Cardiac fibroblast (primary cell): Measurements from ENCODE around the gene ARHGAP26.

Experiments
- DNase-seq, 2 donors: peaks; one replicate each; pipeline versions ENCODE4 v3.0.0 to v3.0.0-alpha.2; 2010; ENCODE audit warnings: low read depth in 2 of 2
- H3K4me3 ChIP-seq, 2 donors: replicated peaks in 1 of 2; 1 replicate in 1 of 2; 2 replicates in 1 of 2; pipeline ENCODE4 v1.5.1; 2011; ENCODE audit warnings: low read depth in 2 of 2, low read length in 2 of 2, mild to moderate bottlenecking in 2 of 2, moderate library complexity in 1 of 2
- TF ChIP-seq, protein P1 (sequence below): IDR thresholded peaks from one replicate; pipeline ENCODE4 v1.5.1; 2011; ENCODE audit warnings: low read depth, mild to moderate bottlenecking, low read length, inconsistent platforms

The ARHGAP26 gene

DNA sequence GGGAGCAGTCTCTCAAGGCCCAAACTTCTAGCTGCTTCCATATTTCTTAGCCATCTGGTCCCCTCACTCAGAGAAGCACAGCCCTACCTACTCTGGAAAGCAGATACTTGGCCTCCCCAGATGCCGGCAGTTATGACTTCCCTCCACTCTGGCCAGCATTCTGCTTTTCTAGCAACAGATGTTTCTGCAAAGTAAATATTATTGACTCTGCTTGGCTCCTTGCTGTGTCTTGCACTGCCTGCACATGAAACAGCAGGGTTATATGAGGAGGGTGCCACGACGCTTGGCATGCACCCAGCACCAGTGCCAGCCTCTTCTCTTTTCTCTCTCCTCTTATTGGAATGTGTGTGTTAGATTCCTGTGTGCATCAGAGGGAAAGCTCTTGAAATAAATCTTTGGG, 99.7 kb downstream of the ARHGAP26 start:
- H3K4me3 ChIP-seq = no peak overlapping the region
- no peak for DNase-seq
- TF ChIP-seq, protein P1, sequence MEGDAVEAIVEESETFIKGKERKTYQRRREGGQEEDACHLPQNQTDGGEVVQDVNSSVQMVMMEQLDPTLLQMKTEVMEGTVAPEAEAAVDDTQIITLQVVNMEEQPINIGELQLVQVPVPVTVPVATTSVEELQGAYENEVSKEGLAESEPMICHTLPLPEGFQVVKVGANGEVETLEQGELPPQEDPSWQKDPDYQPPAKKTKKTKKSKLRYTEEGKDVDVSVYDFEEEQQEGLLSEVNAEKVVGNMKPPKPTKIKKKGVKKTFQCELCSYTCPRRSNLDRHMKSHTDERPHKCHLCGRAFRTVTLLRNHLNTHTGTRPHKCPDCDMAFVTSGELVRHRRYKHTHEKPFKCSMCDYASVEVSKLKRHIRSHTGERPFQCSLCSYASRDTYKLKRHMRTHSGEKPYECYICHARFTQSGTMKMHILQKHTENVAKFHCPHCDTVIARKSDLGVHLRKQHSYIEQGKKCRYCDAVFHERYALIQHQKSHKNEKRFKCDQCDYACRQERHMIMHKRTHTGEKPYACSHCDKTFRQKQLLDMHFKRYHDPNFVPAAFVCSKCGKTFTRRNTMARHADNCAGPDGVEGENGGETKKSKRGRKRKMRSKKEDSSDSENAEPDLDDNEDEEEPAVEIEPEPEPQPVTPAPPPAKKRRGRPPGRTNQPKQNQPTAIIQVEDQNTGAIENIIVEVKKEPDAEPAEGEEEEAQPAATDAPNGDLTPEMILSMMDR = no peak

DNA sequence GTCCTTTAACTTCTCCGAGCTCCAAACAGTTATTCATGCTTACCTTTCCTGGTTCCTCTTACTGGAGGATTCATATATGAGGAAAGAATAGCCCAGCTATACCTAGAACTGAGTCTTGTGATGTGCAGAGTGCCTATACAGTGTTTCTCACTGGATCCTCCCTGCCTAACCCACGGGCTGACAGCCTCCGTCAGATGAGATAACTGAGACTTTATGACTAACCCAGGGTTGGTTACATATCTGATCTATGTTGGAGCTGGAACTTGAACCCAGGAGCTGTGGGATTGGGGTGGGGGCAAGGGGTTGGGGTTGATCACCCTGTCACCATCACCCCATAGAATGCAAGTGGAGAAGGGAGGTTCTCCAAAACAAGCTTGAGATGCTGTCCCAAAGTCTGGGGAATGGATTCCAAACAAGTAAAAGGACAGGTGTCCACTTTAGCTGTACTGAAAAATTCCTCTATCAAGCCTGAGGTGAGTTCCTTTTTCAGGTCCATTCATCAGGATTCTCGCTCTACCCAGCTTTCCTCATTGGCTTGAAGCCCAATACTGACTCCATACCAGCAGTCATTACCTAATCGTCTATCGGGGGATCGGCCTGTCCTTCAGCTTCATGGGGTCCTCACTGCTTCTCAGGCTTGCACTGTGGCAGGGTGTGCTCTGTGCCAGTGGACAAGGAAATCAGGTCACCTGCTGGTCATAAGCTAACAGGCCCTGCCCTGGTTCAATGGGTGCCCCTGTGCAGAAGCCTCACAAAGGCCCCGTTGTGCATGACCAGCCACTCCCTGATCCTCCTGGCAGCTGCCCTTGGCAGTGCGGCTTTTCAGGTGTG, 100.6 kb downstream of the ARHGAP26 start:
- no peak for DNase-seq
- TF ChIP-seq, protein P1 = no peak
- H3K4me3 ChIP-seq = no peak overlapping the region

DNA sequence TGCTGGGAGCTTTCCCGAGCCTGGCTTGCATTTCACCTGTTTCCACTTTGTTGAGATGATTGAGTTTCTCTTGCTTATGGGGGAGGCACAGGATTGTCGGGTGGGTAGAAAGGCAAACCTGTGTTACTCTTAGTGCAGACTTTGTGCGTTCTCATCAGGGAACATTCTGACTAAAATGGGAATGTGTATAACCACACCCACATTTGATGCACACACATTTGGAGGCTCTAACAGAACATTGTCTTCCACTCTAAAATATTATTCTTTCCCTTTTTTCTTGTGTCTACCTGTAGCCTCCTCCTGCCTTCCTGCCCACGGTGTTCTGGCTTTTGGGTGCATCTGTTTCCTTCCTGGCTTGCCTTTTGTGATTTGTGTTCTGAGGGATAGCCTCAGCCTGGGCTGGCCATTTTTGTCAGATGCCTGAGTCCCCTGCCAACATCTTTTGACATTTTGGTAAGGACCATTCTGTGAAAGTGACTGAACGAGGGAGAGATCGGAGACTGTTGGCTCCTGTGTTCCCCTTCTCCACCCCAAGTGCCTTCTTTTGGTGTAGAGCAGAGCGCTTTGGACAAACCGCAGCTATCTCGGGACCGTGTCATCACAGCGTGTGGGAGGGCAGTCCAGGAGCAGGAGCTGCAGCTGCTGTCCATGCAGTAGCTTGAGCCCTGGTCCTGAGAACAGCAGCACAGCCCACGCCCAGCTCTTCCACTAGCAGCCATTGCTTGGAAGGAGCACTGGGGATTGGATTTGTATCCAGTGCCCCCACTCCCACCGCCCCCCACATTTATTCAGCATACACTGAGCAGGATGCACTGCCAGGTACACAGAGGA, 101.4 kb downstream of the ARHGAP26 start:
- TF ChIP-seq, protein P1 = no peak

DNA sequence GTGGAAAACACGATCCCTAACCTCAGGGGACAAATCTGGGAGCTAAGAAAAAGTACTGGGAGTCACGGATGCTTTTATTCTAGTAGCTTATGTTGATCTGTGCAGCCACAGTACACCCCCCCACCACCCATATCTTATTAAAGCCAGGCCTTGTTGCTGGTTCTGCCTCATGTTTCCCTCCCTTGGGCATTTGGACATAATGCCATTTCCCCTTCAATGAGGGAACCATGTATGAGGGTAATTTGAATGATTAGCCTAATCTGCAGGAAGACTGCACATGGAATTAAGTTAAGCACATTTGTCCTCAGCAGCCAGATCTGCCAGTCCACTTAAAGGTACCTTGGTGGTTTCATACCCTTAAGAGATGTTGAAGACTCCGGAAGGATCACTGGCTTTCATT, 102.0 kb downstream of the ARHGAP26 start:
- no peak overlapping the region for H3K4me3 ChIP-seq
- TF ChIP-seq, protein P1 = no peak
- DNase-seq = no peak

More for the DNA sequence above, 101.4 kb downstream of the ARHGAP26 start:
- no peak overlapping the region for H3K4me3 ChIP-seq
- peak; percentile 60 to 61 for DNase-seq

DNA sequence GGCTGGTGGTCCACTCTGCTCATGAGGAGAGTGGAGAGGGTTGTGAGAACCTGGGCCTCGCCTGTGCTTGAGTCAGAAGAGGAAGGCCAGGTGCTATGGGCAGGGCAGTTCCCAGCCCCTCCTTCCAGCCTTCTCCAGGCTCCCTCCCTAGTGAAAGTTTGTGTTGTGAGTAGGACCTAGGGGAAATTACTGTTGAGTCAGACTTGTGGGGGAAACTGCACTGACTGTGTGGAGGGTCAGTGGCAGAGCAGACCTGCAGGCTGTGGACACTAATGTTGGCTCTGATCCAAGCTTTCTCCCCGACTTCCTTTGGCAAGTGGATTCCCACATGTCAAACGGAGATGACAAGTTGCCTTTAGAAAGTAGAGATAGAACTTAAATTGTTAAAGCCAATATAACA, 102.6 kb downstream of the ARHGAP26 start:
- no peak overlapping the region for H3K4me3 ChIP-seq
- peak; percentile 61 to 80 for DNase-seq
- TF ChIP-seq, protein P1 = no peak

DNA sequence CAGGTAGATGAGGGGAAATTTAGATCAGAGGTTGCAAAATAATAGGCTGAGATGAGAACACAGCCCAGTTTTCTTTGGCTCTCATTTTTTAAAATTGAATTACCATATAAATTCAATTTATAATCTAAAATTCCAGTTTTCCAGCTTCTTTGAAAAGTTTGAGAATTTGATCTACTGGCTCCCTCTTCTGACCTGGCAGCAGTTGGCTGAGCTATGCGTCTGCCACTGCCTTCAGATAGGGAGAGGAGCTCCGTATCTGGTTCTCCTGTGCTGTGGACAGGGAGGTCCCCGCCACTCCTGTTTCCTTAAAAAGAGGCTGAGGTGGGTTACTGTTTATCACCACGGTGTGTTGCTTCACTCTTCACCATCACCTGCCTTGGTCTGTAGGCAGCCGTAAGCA, 103.7 kb downstream of the ARHGAP26 start:
- H3K4me3 ChIP-seq = no peak overlapping the region
- DNase-seq = no peak
- TF ChIP-seq, protein P1 = peak; percentile 9
